ENCODE data around the gene PSMA2.
"Not testable (repeated sequence)": the region's sequence is repeated elsewhere in the genome, so short reads cannot be mapped to it uniquely, and the experiment has no call there.

PSMA2 gene

DNA sequence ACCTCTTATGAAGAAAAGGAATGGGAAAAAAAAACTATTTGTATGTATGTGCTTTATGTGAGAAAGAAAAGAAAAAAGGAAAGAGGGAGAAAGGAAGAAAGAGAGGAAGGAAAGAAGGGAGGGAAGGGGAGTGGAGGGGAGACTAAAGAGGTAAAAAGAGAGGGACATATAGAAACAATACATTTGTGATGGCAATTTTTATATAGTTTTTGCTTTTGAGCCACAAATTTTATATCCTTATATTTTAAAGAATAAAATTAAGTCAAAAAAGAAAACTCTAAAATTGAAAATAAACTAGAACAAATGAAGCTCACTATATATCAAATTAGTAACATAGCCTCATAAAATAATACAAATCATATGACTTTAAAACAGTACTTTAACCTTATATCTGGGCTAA is 31.1 kb downstream of the PSMA2 start:
- DNase-seq: no peak

GRCh38 chr7:42893346-42894240 is 38.4 kb downstream of the PSMA2 start:
- DNase-seq: no peak

- no peak for DNase-seq
These were observed 45.0 kb downstream of the PSMA2 start for GRCh38 chr7:42886893-42887505.

GRCh38 chr7:42886129-42886528 is 45.8 kb downstream of the PSMA2 start:
- DNase-seq: no peak

DNA sequence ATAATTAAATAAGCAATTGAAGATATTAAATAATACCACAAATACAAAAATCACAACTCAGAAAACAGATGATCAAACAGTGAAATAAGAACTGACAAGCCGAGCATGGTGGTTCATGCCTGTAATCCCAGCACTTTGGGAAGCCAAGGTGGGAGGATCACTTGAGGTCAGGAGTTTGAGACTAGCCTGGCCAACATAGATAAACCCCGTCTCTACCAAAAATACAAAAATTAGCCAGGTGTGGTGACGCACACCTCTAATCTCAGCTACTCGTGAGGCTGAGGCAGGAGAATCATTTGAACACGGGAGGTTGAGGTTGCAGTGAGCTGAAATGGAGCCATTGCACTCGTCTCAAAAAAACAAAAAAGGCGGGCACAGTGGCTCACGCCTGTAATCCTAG is 46.8 kb downstream of the PSMA2 start:
- DNase-seq: not testable (repeated sequence)

DNA sequence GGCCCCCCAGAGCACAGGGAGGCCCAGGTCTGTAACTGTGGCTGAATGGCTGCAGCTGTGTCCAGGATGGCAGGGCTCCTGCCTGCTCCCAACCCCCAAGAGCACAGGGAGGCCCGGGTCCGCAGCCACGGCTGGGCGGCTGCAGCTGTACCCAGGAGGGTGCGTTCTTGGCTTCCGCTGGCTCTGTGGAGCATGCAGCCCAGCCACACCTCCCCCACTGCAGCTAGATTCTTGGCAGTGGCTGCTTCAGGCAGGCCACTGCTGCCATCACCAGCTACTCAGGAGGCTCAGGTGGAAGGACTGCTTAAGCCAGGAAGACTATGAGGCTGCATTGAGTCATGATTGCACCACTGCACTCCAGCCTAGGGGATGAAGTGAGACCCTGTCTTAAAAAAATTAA is 48.0 kb downstream of the PSMA2 start:
- no peak for DNase-seq

- no peak for DNase-seq
These were observed 51.6 kb downstream of the PSMA2 start for GRCh38 chr7:42880392-42880791.

GRCh38 chr7:42878303-42878702 is 53.7 kb downstream of the PSMA2 start:
- no peak for DNase-seq

- DNase-seq: no peak
These were observed 54.1 kb downstream of the PSMA2 start for GRCh38 chr7:42877862-42878261.

- DNase-seq: peak in 3 of 5 experiments; percentile 11 to 47 (median 43)
These were observed 55.5 kb downstream of the PSMA2 start for GRCh38 chr7:42876182-42877068.

- DNase-seq: peak in 2 of 5 experiments; percentile 24 to 61
These were observed 62.6 kb downstream of the PSMA2 start for GRCh38 chr7:42869131-42870020.

DNA sequence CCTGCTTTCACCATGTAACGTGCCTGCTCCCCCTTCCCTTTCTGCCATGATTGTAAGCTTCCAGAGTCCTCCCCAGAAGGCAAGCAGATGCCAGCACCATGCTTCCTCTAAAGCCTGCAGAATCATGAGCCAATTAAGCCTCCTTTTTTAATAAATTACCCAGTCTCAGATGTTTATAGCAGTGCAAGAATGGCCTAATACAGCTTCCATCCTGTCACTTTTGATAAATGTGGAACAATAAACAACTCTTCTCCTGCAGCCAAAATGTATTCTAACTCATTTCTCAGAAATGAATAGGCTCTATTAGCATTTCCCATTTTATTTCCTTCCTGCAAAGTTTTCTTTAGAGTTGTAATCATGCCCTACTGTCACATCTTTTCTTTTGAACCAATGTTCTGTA is 63.5 kb downstream of the PSMA2 start:
- no peak for DNase-seq

All from T-helper 2 cell (primary cell).